GM23338 (cell line): ENCODE measurements around the gene AQP5. TPM values are rescaled to one million over a fixed set of nuclear protein-coding genes. Genes with fewer than 3 reads are reported as not detected.

ENCODE experiments used
- ATAC-seq: fragments of 200-7000 bp; cut with Tn5 transposase; 3 replicates; pipeline ENCODE4 v1.9.1; 2020
- DNase-seq: peaks from one replicate; pipeline ENCODE4 v3.0.0-alpha.2; 2015; ENCODE audit warnings: low spot score
- H2AFZ ChIP-seq: fragments of 200-600 bp; sonication (generic); 2 replicates; pipeline ENCODE4 v1.8.0; 2016; ENCODE audit warnings: antibody characterized with exemption, mild to moderate bottlenecking, moderate library complexity
- H3F3A ChIP-seq: fragments of 200-600 bp; sonication (generic); replicated peaks from 2 replicates; pipeline ENCODE4 v1.8.0; 2017; ENCODE audit warnings: antibody characterized with exemption, mixed run types, low read depth
- H3K27ac ChIP-seq: fragments of 200-600 bp; sonication (generic); 2 replicates; pipeline ENCODE4 v1.6.1; 2016; ENCODE audit warnings: low read depth
- H3K27me3 ChIP-seq: fragments of 200-600 bp; sonication (generic); 2 replicates; pipeline ENCODE4 v1.8.0; 2016; ENCODE audit warnings: mild to moderate bottlenecking, mixed run types, moderate library complexity; ENCODE audit not compliant: insufficient read depth
- H3K36me3 ChIP-seq: fragments of 200-600 bp; sonication (generic); 2 replicates; pipeline ENCODE4 v1.8.0; 2016; ENCODE audit warnings: mild to moderate bottlenecking; ENCODE audit not compliant: insufficient read depth
- H3K4me1 ChIP-seq: fragments of 200-600 bp; sonication (generic); 2 replicates; pipeline ENCODE4 v1.8.0; 2016; ENCODE audit warnings: mild to moderate bottlenecking, moderate library complexity; ENCODE audit not compliant: insufficient read depth
- H3K4me2 ChIP-seq: fragments of 200-600 bp; sonication (generic); 2 replicates; pipeline ENCODE4 v1.7.1; 2017; ENCODE audit warnings: mixed run types
- H3K4me3 ChIP-seq: fragments of 200-600 bp; sonication (generic); 2 replicates; pipeline ENCODE4 v1.6.1; 2016; ENCODE audit warnings: mixed run types
- H3K79me2 ChIP-seq: fragments of 200-600 bp; sonication (generic); replicated peaks from 2 replicates; pipeline ENCODE4 v1.8.0; 2017; ENCODE audit warnings: mild to moderate bottlenecking; ENCODE audit not compliant: insufficient read depth
- H3K9me2 ChIP-seq: fragments of 200-600 bp; sonication (generic); 2 replicates; pipeline ENCODE4 v1.8.0; 2017; ENCODE audit not compliant: insufficient read depth
- H4K20me1 ChIP-seq: fragments of 200-600 bp; sonication (generic); replicated peaks from 2 replicates; pipeline ENCODE4 v1.8.0; 2017; ENCODE audit warnings: mild to moderate bottlenecking; ENCODE audit not compliant: insufficient read depth
- H3K27ac Mint-ChIP-seq: 2 replicates; pipeline ENCODE4 v1.8.0; 2020; ENCODE audit warnings: inconsistent platforms, mild to moderate bottlenecking, moderate library complexity, mixed read lengths
- H3K27me3 Mint-ChIP-seq: 3 replicates; pipeline ENCODE4 v1.8.0; 2022; ENCODE audit warnings: low read depth, mild to moderate bottlenecking, moderate library complexity, mixed read lengths, inconsistent platforms; ENCODE audit not compliant: insufficient read depth, poor library complexity
- H3K36me3 Mint-ChIP-seq: 3 replicates; pipeline ENCODE4 v1.8.0; 2021; ENCODE audit warnings: low read depth, mild to moderate bottlenecking, inconsistent platforms, moderate library complexity, mixed read lengths
- H3K4me1 Mint-ChIP-seq: 3 replicates; pipeline ENCODE4 v1.8.0; 2020; ENCODE audit warnings: mild to moderate bottlenecking, inconsistent platforms, mixed read lengths
- H3K4me3 Mint-ChIP-seq: 3 replicates; pipeline ENCODE4 v1.8.0; 2021; ENCODE audit warnings: moderate library complexity, mild to moderate bottlenecking, inconsistent platforms, mixed read lengths
- H3K9me3 Mint-ChIP-seq: 3 replicates; pipeline ENCODE4 v1.8.0; 2020; ENCODE audit warnings: moderate library complexity, mild to moderate bottlenecking, inconsistent platforms, mixed read lengths
- CREB1 ChIP-seq: fragments of 250-450 bp; sonication (Bioruptor Pico); IDR thresholded peaks from 2 replicates; pipeline ENCODE4 v1.5.0; 2020; ENCODE audit warnings: low read depth, mild to moderate bottlenecking, moderate library complexity
- CTCF ChIP-seq, 2 experiments: fragments of 200-600 bp in 1 of 2; sonication (generic) in 1 of 2; conservative IDR thresholded peaks; 2 replicates each; pipeline versions ENCODE4 v1.5.1 to v1.6.1; 2016 to 2017; ENCODE audit warnings: antibody characterized with exemption in 2 of 2, low read depth in 2 of 2, mild to moderate bottlenecking in 2 of 2, moderate library complexity in 1 of 2
- ETS1 ChIP-seq: IDR thresholded peaks from 2 replicates; pipeline ENCODE4 v1.6.1; 2016; ENCODE audit warnings: antibody characterized with exemption
- EZH2 ChIP-seq: fragments of 200-600 bp; sonication (generic); IDR thresholded peaks from one replicate; pipeline ENCODE4 v1.8.0; 2017; ENCODE audit warnings: antibody characterized with exemption, mild to moderate bottlenecking, low read depth; ENCODE audit not compliant: unreplicated experiment
- EZH2phosphoT487 ChIP-seq: fragments of 200-600 bp; sonication (generic); IDR thresholded peaks from one replicate; pipeline ENCODE4 v1.8.1; 2018; ENCODE audit warnings: antibody characterized with exemption; ENCODE audit not compliant: unreplicated experiment
- JUNB ChIP-seq: IDR thresholded peaks from one replicate; pipeline ENCODE4 v1.6.1; 2016; ENCODE audit warnings: antibody characterized with exemption; ENCODE audit not compliant: unreplicated experiment
- POLR2AphosphoS5 ChIP-seq: IDR thresholded peaks from 2 replicates; pipeline ENCODE4 v1.6.1; 2016; ENCODE audit warnings: antibody characterized with exemption, low read depth
- REST ChIP-seq: IDR thresholded peaks from one replicate; pipeline ENCODE4 v1.6.1; 2018; ENCODE audit warnings: antibody characterized with exemption; ENCODE audit not compliant: unreplicated experiment
- STAT1 ChIP-seq: IDR thresholded peaks from one replicate; pipeline ENCODE4 v1.6.1; 2016; ENCODE audit warnings: antibody characterized with exemption; ENCODE audit not compliant: unreplicated experiment
- ZNF114 ChIP-seq: fragments of 250-450 bp; sonication (Bioruptor Pico); IDR thresholded peaks from 2 replicates; pipeline ENCODE4 v1.5.0; 2020; ENCODE audit warnings: mild to moderate bottlenecking, moderate library complexity
- ZNF331 ChIP-seq: fragments of 250-450 bp; sonication (Bioruptor Pico); IDR thresholded peaks from 2 replicates; pipeline ENCODE4 v1.5.0; 2020; ENCODE audit warnings: low read depth, mild to moderate bottlenecking, moderate library complexity
- ZNF462 ChIP-seq: fragments of 250-450 bp; sonication (Bioruptor Pico); IDR thresholded peaks from 2 replicates; pipeline ENCODE4 v1.5.0; 2020; ENCODE audit warnings: mild to moderate bottlenecking, moderate library complexity
- polyA plus RNA-seq: library from polyadenylated mRNA; unstranded; fragments of >200 nt; fragmentation: Nextera tagmentation; extraction: Ambion mirVana; gene quantifications from 2 replicates; pipeline ENCODE4 v1.2.1, GENCODE V29; 2016
- total RNA-seq: library from RNA; depleted of rRNA; stranded (reverse); fragments of >200 nt; shearing (Covaris generic); gene quantifications from 2 replicates; pipeline ENCODE4 v1.2.3, GENCODE V29; 2014

AQP5 gene
- total and polyA plus RNA-seq, 2 experiments from 2014 or later: 1.3 to 2.2 TPM

GRCh38 chr12:49946497-49946896, 15.2 kb upstream of the AQP5 start:
- H3K4me3 ChIP-seq: peak overlapping the region; percentile 37; the same call in 1 of the 2 replicates
- TF ChIP-seq ZNF462 (no peak), CREB1 (CRISPR knock-in tag) (no peak), EZH2phosphoT487 (no peak), CTCF (conservative IDR thresholded peaks at IDR 0.05; ENCODE audit: low read depth in 2 of 2) (no peak), REST (no peak), POLR2AphosphoS5 (no peak), ZNF331 (no peak), EZH2 (no peak), ETS1 (no peak), JUNB (no peak), ZNF114 (no peak), STAT1 (no peak)

More at GRCh38 chr12:49946497-49946896, 15.2 kb upstream of the AQP5 start:
- peak overlapping the region; percentile 75 for H3K4me2 ChIP-seq
- Mint-ChIP-seq H3K36me3 (no peaks in the 10 kb centered on the region), H3K27ac (no peak overlapping the region), H3K27me3 (peaks cover 14% of the 10 kb centered on the region), H3K4me1 (peaks cover 39% of the 10 kb centered on the region), H3K4me3 (no peak overlapping the region), H3K9me3 (no peaks in the 10 kb centered on the region)
- no peaks in the 10 kb centered on the region for H3K27me3 ChIP-seq
- no peaks in the 10 kb centered on the region for H3K79me2 ChIP-seq
- no peaks in the 10 kb centered on the region for H3F3A ChIP-seq
- ATAC-seq (no peak), DNase-seq (no peak)
- H2AFZ ChIP-seq: peak overlapping the region; percentile 24; the same call in 1 of the 2 replicates
- H3K4me1 ChIP-seq: peaks cover 26% of the 10 kb centered on the region
- no peaks in the 10 kb centered on the region for H4K20me1 ChIP-seq
- H3K27ac ChIP-seq: no peak overlapping the region
- no peaks in the 10 kb centered on the region for H3K9me2 ChIP-seq
- no peaks in the 10 kb centered on the region for H3K36me3 ChIP-seq
